GM10248 (cell line): Measurements from ENCODE around the gene CD3E.

Experiments used
- CTCF ChIA-PET: fragments of 300-600 bp; sonication (Branson Sonifier 250); formaldehyde crosslinking; extraction: SDS; loops from one replicate; lab custom pipeline; 2021; ENCODE audit warnings: antibody characterized with exemption; lab: Yijun Ruan, JAX
- POLR2A ChIA-PET: fragments of 350-650 bp; sonication (Branson Sonifier 250); formaldehyde crosslinking; extraction: SDS; loops from one replicate; lab custom pipeline; 2020; ENCODE audit warnings: antibody characterized with exemption; lab: Yijun Ruan, JAX
- DNase-seq: peaks from one replicate; pipeline ENCODE4 v3.0.0; 2012; ENCODE audit errors: extremely low spot score
- TF ChIP-seq, protein P1 (sequence below): IDR thresholded peaks from 2 replicates; pipeline ENCODE4 v1.5.1; 2012; ENCODE audit warnings: mild to moderate bottlenecking, low read depth; ENCODE audit errors: extremely low read depth, missing control alignments, control extremely low read depth

Gene CD3E

DNA sequence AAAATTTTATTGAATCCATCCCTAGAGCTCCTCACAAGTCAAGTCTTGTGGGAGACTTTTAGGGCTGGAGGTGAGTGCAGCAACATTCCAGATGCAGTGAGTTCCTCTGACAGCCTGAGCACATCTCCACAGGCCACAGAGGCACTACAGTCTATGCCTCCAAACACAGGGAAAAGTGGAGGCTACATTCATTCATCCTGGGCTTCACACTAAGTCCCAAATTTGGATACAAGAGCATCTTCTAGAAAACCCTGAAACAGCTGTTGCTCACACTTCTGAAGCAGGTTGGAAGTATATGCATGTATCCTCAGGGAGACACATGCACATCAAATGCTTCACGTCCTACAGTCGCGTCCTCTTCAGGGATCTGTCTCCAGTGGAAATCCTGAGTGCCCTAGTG, 36.7 kb downstream of the CD3E start:
- DNase-seq, result no peak
- ChIA-PET CTCF (interaction anchor here (1.4 to 2.3 kb wide), 4 partner anchors 30 to 169 kb away, joined by 3 to 6 read pairs (median 5); no protein-coding TSS in a partner anchor), POLR2A (no interaction called here)
- TF ChIP-seq, protein P1, sequence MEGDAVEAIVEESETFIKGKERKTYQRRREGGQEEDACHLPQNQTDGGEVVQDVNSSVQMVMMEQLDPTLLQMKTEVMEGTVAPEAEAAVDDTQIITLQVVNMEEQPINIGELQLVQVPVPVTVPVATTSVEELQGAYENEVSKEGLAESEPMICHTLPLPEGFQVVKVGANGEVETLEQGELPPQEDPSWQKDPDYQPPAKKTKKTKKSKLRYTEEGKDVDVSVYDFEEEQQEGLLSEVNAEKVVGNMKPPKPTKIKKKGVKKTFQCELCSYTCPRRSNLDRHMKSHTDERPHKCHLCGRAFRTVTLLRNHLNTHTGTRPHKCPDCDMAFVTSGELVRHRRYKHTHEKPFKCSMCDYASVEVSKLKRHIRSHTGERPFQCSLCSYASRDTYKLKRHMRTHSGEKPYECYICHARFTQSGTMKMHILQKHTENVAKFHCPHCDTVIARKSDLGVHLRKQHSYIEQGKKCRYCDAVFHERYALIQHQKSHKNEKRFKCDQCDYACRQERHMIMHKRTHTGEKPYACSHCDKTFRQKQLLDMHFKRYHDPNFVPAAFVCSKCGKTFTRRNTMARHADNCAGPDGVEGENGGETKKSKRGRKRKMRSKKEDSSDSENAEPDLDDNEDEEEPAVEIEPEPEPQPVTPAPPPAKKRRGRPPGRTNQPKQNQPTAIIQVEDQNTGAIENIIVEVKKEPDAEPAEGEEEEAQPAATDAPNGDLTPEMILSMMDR, result no peak

DNA sequence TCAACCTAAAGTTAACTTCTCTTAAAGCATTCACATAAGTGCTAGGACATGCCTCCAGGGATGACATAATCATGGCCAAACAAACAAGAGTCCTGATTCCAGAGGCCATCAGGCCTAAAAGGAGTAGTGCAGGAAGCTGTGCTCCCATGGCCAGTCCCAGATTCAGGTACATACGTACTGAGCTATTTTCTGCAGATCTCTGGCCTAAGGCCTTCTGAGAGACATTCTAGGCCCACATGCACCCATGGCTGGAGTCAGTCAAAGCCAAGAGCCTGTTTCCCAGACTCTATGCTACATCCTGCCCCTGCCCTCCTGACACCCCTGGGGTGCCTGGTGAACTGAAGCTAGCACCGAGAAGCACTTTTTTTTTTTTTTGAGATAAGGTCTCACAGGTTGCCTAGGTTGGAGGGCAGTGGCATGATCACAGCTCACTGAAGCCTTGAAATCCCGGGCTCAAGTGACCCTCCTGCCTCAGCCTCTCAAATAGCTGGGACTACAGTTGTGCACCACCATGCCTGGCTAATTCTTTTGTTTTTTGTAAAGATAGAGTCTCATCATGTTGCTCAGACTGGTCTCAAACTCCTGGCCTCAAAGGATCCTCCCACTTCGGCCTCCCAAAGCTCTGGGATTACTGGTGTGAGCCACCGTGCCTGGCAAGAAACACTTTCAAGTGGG, 37.4 kb downstream of the CD3E start:
- TF ChIP-seq, protein P1, result no peak
- no peak for DNase-seq
- POLR2A ChIA-PET, result no interaction called here
- CTCF ChIA-PET, result interaction anchor here (1.1 to 2.3 kb wide), 5 partner anchors 12 to 170 kb away, joined by 3 to 6 read pairs (median 4); no protein-coding TSS in a partner anchor

DNA sequence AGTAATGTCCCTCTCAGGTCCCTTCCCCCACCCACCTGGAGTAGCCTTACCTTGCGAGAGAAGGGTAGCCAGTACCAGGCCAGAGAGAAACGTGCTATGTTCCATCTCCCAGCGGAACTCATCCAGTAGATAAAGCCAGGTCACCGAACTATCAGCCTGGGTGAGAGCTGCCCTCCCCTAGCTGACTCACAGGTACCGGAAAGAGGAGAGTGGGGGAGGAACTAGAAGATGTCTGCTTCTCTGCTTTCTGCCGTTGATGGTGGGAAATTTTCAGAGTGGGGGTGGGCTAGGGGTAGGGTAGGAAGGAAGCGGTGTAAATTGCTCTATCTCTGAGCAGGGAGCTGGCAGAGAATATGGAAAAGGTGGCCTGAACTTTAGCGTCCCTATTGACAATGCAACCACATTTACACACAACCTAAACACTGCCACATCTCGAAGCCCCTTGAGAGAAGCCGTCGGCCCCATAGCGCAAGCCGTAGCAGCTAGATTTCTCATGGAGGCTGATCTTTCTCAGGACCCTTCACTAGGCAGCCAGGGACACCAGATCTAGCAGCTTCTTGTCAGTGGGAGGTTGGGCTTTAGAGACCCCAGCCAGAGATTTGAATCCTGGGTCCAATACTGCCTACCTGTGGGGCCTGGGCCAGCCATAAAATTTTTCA, 38.1 kb downstream of the CD3E start, which contains the start of gene CD3D:
TSS of gene CD3D (minus strand) at position 203 of the 659 bp plus-strand sequence. CDS start at position 105, 98 bp downstream.
- CTCF ChIA-PET, result interaction anchor here (1.1 to 2.3 kb wide), 3 partner anchors 11 to 171 kb away, joined by 3 to 6 read pairs (median 4); no protein-coding TSS in a partner anchor
- POLR2A ChIA-PET, result no interaction called here
- TF ChIP-seq, protein P1, result no peak
- DNase-seq, result no peak

DNA sequence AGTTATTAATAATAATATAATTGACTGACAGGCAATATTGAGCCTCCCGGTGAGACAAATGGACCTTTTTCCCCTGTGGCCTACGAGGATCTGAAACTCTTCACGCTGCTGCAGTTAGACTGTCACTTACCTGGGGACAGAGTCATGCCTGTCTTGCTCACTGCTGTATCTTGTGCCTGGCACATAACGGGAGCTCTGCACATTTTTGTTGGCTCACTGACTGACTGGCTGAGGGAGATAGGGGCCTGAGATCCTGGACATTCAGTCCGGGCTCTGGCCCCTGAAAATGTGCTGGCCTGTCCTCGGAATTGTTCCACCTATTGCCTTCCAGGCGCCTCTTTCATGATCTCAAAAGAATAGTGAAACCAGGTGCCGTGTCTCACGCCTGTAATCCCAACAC, 38.7 kb downstream of the CD3E start:
- no peak for DNase-seq
- ChIA-PET CTCF (no interaction called here), POLR2A (no interaction called here)
- TF ChIP-seq, protein P1, result no peak

DNA sequence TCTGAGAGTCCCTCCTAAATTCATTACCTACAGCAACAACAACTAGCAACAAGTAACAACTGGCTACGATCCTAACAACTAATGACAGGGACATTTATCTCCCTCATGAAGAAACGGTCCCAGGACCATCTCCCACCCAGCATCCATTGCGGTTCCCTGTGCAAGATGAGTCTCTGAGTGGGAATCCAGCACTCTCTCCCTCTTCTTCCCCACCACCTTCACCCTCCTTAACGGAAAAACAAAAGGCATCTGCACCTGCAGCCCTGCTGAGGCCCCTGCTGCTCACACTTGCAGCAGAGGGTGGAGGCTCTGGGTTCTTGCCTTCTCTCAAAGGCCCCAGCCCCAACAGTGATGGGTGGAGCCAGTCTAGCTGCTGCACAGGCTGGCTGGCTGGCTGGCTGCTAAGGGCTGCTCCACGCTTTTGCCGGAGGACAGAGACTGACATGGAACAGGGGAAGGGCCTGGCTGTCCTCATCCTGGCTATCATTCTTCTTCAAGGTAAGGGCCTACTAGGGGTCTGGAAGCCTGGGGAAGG, 39.5 kb downstream of the CD3E start, which contains the start of gene CD3G:
TSS of gene CD3G (plus strand) at position 364 of the 535 bp plus-strand sequence. CDS start at position 444, 80 bp downstream.
- POLR2A ChIA-PET, result no interaction called here
- CTCF ChIA-PET, result no interaction called here
- TF ChIP-seq, protein P1, result no peak
- DNase-seq, result no peak

DNA sequence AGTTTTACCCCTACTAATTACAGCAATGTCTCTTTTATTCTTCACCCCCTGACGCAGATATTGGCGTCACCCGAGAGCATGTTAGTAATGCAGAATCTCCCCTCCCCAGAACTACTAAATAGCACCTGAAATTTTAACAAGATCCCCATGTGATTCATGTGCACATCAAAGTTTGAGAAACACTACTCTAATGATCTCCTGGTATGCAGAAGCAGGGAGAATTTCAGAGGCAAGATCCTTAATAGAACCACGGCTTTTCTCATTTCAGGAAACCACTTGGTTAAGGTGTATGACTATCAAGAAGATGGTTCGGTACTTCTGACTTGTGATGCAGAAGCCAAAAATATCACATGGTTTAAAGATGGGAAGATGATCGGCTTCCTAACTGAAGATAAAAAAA, 44.9 kb downstream of the CD3E start:
- POLR2A ChIA-PET, result no interaction called here
- TF ChIP-seq, protein P1, result no peak
- no peak for DNase-seq
- CTCF ChIA-PET, result interaction anchor here (1.7 kb wide), 1 partner anchor 151 kb away, joined by 5 read pairs; no protein-coding TSS in a partner anchor
